GM06990 (cell line): ENCODE measurements around the gene CADPS2.

Experiments used
- DNase-seq: peaks from one replicate; pipeline ENCODE4 v3.0.0-alpha.2; 2011; ENCODE audit not compliant: insufficient read length; ENCODE audit errors: extremely low read depth
- H3K27me3 ChIP-seq: replicated peaks from 2 replicates; pipeline ENCODE4 v1.6.0; 2011; ENCODE audit warnings: low read length; ENCODE audit not compliant: control insufficient read depth, insufficient read depth
- H3K36me3 ChIP-seq: 2 replicates; pipeline ENCODE4 v1.5.1; 2011; ENCODE audit warnings: low read length; ENCODE audit not compliant: control insufficient read depth, insufficient read depth
- H3K4me3 ChIP-seq: replicated peaks from 2 replicates; pipeline ENCODE4 v1.5.1; 2011; ENCODE audit warnings: low read depth, mild to moderate bottlenecking, control low read depth, low read length
- CTCF ChIP-seq: IDR thresholded peaks from 2 replicates; pipeline ENCODE4 v1.5.1; 2011; ENCODE audit warnings: low read length, control low read depth, mild to moderate bottlenecking, inconsistent platforms; ENCODE audit not compliant: insufficient read depth, poor library complexity, severe bottlenecking

CADPS2 gene

DNA sequence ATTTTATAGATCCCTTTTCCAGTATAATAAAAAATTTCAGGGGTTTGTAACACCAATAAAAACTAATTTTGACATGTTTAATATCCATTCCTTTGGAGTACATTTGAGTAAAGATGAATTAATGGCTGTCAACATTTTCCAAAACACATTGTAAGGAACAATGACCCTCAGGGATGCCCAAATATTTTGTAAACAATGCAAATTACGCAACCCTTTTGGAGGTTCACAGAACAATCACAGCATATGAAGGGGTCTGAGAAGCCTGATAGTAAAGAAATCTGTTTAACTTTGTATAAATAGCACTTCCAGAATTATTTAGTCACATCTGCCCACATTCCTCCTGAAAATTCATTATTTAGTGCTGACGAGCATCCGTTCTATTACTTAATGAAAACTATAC, 428.9 kb downstream of the CADPS2 start:
- H3K36me3 ChIP-seq = no peaks in the 10 kb centered on the region
- no peak overlapping the region for H3K4me3 ChIP-seq
- TF ChIP-seq CTCF = no peak
- DNase-seq = no peak
- H3K27me3 ChIP-seq = no peaks in the 10 kb centered on the region

GRCh38 chr7:122454776-122455507, 431.3 kb downstream of the CADPS2 start:
- Histone ChIP-seq H3K27me3 (no peaks in the 10 kb centered on the region), H3K36me3 (no peaks in the 10 kb centered on the region), H3K4me3 (no peak overlapping the region)
- no peak for TF ChIP-seq CTCF
- no peak for DNase-seq

- H3K4me3 ChIP-seq = no peak overlapping the region
- no peaks in the 10 kb centered on the region for H3K27me3 ChIP-seq
- no peak for DNase-seq
- TF ChIP-seq CTCF = no peak
- H3K36me3 ChIP-seq = no peaks in the 10 kb centered on the region
Measured at GRCh38 chr7:122453432-122453831, 432.8 kb downstream of the CADPS2 start.

- no peaks in the 10 kb centered on the region for H3K27me3 ChIP-seq
- H3K4me3 ChIP-seq = no peak overlapping the region
- no peak for TF ChIP-seq CTCF
- no peak for DNase-seq
- no peaks in the 10 kb centered on the region for H3K36me3 ChIP-seq
Measured at GRCh38 chr7:122448893-122449589, 437.2 kb downstream of the CADPS2 start.

DNA sequence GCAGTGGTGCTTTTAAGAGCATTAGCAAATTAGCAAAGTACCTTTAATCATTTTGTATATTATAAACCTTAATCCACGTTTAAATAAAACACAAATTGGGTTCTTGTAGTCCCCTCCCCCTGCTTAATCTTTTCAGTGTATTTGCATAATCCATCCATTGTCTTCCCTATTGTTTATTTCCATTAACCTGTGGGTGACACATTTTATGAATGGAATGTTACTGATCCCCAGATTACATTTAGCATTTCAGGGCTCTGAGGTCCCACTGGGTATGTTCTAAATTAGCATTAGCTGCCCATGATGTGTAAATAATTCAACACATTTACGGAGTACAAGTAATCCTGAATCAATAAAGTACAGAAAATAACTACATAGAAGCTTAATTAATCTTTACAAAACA, 443.3 kb downstream of the CADPS2 start:
- no peak overlapping the region for H3K4me3 ChIP-seq
- H3K36me3 ChIP-seq = no peaks in the 10 kb centered on the region
- DNase-seq = no peak
- TF ChIP-seq CTCF = no peak
- no peaks in the 10 kb centered on the region for H3K27me3 ChIP-seq
